NCI-H2196 treated with DMSO at 0.1 percent for 48 hours (cell line): Measurements from ENCODE around the gene CCDC142.
A peak's percentile ranks its signal among the peaks of the same experiment; 100 is the strongest.
"Not testable (repeated sequence)": the region's sequence is repeated elsewhere in the genome, so short reads cannot be mapped to it uniquely, and the experiment has no call there.

ENCODE experiments used
- DNase-seq: peaks from one replicate; lab custom pipeline; 2025; ENCODE audit not compliant: unreplicated experiment; lab: John Stamatoyannopoulos, UW

CCDC142 gene

DNA sequence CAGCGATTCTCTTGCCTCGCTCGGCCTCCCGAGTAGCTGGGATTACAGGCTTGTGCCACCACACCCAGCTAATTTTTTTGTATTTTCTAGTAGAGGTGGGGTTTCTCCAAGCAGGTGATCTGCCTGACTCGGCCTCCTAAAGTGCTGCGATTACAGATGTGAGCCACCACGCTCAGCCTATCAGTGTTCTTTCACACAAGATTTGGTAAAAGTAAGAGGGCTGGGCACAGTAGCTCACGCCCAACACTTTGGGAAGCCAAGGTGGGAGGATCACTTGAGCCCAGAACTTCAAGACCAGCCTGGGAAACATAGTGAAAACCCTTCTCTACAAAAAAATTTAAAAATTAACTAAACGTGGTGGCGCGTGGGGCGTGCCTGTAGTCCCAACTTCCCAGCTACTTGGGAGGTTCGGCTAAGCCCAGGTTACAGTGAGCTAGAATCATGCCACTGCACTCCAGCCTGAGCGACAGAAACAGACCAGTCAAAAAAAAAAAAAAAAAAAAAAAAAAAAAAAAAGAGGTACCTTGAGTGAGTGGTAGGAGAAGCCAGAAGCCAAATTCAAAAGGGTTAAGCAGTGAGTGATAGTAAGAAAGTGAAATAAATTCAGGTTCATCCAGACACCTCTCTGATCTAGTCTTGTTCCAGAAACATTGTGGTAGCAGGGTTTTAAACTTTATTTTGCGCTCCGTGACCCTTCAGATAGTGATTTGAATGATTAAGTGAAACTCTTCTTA lies 11.3 kb downstream of the CCDC142 start:
- no peak for DNase-seq

DNA sequence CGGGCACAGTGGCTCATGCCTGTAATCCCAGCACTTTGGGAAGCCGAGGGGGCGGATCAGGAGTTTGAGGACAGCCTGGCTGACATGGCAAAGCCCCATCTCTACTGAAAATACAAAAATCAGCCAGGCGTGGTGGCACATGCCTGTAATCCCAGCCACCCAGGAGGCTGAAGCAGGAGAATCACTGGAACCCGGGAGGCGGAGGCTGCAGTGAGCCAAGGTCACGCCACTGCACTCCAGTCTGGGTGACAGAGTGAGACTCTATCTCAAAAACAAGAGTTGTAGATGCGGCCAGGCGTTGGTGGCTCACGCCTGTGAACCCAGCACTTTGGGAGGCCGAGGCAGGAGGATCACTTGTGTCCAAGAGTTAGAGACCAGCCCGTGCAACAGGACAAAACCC lies 12.1 kb downstream of the CCDC142 start:
- DNase-seq: not testable (repeated sequence)

DNA sequence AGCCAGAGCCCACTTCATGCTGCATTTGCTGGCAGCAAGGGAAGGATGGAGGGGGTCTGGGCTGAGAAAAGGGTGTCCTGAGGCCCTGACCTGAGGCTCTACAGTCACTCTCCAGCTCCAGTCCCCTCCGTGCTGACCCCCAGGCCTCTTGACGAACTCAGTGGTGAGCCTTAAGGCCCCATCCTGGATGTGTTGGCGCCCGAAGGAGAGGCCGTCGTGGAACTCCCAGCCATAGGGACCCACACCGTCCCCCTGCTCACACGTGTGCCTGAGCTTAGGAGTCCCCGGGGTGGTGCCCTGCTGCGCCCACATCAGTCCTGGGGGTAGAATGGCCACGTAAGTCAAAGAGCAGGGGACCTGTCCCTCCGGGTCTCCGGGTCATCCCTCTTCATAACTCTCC lies 18.4 kb downstream of the CCDC142 start:
- DNase-seq: no peak

DNA sequence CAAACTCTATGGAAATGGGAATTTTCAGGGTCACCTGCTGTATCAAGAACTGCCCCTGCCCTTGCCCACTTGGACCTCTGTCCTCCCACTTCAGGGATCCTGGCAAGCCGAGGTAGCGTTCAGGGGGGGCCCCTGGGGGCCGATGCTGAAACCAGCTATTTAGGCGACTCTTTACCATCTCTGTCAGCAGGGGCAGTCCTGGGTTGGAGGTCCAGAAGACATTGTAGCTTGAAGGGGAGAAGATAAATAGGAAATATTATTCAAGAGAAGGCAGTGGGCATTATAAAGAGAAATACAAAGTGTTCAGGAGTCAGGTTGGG lies 20.1 kb downstream of the CCDC142 start:
- DNase-seq: no peak

DNA sequence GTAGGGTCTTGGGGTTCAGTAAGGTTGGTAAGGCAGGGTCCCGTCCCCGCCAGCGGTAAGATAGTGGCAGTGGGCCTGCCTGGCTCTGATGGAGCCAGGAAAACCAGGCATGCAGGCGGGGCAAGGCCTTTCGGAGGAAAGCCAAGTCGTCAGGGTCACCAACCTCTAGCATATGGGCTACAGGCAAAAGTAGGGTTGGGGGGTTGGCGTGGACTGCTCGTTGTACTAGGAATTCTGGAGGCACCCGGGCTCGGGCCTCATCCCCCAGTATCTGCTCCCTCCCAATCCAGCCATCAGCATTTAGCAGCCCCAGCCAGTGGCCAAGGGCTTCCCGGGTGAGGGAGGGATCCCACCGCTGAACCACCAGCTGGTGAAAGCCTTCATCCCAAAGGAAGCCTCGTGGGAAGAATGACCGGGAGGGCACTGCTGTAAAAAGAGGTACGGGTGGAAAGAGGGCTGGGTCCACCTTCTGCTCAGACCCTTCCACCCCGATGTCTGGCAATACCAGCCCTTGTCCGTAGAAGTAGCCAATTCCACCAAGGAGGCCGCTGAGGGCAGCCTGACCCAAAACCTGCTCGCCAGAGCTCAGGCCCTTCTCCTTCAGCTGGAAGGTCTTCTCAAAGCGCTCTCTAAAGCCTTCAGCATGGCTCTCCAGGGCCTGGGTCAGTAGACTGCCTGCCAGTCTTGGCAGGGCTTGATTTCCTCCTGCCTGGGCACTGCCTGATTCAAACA lies 20.6 kb downstream of the CCDC142 start:
- DNase-seq: no peak

DNA sequence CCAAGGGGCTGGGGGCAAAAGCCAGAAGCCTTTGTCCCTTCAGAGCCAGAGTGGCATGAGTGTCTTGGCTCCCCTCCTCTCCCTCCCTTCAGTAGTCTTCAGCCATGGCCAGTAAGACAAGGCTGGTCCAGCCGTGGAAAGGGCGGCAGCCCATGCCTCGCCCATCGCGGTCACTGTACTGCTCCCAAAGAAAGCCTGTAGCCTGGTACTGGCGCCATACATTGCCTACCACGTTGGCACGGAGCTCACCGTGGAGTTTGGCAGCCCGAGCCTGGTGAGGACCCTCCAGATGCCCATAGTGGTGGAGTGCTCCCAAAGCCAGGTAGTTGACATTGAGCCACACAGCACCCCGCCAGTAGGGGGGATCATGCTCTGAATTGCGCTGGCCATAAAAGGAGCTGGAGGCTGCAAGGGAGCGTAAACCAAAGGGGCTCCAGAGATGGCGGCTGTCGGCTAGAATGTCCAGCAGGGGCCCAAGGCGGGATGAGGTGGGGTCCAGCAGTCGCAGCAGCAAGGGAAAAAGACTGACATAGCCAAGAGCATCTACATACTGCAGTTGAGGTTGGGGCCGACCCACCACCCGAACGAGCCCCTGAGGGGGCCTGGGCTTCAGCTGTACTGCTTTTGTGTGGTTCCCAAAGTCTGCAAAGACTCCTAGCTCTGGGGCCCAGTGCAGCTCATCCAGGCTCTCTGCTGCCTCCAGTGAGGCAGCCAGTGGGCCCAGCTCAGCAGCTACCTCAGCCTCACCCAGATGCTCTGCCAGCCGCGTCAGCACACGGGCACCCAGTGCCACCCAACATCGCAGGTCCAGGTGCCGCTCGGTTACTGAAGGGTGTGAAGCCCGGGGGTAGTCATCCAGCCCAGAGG lies 21.4 kb downstream of the CCDC142 start:
- no peak for DNase-seq

DNA sequence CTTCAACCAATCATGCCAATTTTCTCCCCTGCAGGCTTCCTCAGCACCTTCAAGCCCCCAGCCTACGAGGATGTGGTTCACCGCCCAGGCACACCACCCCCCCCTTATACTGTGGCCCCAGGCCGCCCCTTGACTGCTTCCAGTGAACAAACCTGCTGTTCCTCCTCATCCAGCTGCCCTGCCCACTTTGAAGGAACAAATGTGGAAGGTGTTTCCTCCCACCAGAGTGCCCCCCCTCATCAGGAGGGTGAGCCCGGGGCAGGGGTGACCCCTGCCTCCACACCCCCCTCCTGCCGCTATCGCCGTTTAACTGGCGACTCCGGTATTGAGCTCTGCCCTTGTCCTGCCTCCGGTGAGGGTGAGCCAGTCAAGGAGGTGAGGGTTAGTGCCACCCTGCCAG lies 22.6 kb downstream of the CCDC142 start:
- DNase-seq: not testable (repeated sequence)

DNA sequence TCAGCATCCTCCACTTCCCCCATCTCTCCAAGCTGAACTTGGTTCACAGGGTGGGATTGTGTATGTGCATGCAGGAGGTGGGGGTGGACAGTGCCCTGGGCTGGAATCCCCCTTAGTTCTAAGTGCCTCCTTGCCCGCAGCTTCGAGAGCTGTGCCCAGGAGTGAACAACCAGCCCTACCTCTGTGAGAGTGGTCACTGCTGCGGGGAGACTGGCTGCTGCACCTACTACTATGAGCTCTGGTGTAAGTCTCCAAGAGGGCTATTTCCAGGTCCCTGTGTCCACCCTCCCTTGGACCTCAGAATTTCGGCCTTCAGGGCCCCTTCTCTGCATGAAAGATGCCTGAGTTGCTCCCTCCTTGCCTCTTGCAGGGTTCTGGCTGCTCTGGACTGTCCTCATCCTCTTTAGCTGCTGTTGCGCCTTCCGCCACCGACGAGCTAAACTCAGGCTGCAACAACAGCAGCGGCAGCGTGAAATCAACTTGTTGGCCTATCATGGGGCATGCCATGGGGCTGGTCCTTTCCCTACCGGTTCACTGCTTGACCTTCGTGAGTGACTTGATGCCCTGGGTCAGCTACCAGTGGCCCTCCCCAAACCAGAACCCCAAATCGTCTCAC lies 23.2 kb downstream of the CCDC142 start:
- not testable (repeated sequence) for DNase-seq

DNA sequence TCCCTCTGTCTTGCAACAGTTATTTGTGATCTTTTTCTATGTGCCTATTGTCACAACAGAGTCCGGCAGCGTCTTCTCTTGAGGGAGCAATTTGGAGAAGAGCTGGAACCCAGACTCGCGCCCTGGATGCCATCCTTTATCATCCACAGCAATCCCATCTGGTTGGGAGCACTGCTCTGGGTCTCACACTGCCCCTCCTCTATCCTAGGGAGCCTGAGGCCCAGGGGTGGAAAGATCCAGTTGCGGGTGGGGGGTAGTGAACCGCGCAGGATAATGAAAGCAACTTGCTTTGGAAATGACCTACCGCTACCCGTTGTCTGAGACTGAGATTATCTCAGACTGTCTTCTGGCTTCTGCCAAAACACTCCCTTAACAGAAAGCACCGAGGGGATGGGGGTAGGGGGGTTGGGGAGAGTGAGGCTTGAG lies 23.8 kb downstream of the CCDC142 start:
- no peak for DNase-seq

DNA sequence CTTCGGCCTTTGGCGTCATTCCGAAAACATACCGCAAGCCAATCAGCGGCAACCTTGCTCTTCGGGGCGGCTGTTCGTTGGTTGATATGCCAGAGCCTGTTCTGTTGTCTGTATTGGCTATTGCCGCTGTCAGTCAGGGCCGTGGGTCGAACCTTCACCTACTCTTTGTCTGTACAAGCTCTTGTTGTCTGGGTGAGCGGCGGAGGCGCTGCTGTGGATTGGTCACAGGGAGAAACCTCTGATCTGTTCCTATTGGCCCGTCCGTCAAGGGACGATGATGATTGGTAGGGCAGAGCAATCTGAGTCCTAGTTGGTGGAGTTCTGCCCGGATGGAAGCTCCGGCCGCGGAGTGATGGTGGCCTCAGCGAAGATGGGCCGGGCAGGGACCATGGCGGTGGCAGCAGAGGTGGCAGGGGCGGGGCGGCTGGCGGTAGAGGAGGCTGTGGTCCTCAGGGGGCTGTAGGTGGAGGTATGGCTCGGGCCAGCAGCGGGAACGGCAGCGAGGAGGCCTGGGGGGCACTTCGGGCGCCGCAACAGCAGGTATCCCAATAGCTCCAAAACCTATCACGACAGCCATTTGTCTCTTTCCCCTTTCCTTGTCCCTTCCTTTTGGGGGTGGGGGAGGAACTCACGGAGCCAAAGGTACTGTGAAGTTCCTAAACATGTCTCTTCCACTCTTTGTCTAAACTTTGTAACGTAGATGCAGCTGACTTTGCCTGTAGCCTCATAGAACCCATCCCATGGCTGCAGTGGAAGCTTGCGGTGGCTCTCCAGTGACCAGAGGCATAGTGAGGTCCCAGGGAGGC lies 24.5 kb downstream of the CCDC142 start, which contains the start of gene WBP1:
Gene WBP1 (plus strand): TSS at position 307 of the 806 bp plus-strand sequence. CDS start 165 bp downstream, at position 472.
- peak; percentile 88 for DNase-seq

DNA sequence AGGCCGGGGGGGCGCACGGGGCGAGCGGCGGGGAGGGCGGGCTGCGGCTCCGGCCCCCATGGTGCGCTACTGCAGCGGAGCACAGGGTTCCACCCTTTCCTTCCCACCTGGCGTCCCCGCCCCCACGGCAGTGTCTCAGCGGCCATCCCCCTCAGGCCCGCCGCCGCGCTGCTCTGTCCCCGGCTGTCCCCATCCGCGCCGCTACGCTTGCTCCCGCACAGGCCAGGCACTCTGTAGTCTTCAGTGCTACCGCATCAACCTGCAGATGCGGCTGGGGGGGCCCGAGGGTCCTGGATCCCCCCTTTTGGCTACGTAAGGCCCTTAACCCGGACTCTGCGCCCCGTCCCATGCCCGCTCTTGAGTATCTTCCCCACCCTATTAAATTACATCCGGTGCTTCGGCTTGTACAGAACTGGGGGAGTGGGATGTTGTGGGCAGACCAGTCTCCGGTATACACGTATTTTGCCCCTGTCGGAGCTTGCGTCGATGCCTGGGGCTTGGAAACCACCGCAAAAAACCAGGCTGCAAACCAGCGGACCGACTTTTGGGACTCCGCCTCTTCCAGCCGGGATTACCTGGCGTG lies 25.2 kb downstream of the CCDC142 start:
- DNase-seq: peak; percentile 45

DNA sequence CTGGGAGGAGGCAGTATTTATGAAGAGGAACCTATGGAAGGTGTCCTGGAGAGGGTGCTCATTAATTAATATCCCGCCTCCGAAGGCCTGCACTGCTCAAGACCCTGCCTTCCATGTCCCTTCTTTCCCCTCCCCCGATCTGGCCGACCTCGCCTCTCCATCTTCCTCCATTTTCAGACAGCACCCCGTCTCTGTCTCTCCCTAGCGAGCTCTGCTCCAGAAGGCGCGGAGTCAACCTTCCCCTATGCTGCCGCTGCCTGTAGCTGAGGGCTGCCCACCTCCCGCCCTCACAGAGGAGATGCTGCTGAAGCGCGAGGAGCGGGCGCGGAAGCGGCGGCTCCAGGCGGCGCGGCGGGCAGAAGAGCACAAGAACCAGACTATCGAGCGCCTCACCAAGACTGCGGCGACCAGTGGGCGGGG lies 25.7 kb downstream of the CCDC142 start:
- peak; percentile 21 for DNase-seq

DNA sequence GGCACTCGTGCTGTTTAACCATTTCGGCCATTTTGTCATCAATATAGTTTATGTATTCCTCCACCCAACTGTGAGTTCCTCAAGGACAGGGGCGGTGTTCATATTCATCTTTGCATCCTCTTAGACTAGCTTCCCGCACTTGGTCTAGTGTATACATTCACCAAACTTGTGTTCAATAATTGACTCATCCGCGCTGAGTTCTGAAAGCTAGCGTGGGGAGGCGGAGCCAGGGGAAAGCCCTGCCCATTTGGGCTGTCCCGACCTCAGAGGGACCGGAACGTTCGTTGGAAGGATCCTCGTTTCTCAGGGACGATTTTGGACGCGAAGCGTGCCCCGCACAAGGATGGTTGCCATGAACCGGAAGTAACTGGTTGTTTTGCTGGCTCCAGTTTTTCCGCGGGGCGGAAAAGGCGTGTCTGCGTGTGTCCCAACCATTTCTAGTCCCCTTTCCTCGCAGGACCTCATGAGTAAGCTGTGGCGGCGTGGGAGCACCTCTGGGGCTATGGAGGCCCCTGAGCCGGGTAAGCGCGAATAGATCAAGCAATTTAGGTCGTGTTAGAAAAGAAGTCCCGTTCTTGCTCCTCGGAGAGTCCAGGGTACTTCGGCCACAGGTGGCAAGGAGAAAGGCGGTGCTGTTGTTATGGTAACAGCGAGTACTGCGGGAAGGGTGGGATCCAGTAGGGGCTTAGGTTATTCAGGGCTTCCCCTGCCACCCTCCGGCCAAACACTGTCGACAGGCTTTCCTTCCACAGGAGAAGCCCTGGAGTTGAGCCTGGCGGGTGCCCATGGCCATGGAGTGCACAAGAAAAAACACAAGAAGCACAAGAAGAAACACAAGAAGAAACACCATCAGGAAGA lies 27.9 kb downstream of the CCDC142 start, which contains the start of gene INO80B:
Gene INO80B (plus strand): TSS at position 434 of the 858 bp plus-strand sequence. CDS start 30 bp downstream, at position 464.
- DNase-seq: peak; percentile 69

DNA sequence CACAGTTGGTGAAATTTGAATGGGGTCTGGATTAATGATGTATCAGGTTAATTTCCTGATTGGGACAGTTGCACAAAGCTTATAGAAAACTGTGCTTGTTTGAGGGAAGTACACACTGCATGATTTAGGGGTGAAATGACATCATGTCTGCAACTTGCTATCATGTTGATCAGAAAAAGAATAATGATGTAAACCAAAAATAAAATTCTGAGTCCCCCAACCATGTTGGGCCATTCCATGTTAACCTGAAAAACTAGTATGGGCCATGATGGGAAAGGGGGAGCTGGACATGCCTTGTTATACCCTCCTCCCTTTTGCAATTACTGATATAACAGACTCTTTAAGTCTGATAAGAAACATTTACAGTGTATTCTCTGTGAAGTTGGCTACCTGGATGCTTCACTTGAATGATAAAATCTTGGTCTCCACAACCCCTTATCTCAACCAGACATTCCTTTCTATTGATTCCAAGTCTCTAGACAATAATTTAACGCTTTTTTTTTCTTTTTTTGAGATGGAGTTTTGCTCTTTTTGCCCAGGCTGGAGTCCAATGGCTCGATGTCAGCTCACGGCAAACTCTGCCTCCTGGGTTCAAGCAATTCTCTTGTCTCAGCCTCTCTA lies 32.1 kb downstream of the CCDC142 start:
- no peak for DNase-seq

DNA sequence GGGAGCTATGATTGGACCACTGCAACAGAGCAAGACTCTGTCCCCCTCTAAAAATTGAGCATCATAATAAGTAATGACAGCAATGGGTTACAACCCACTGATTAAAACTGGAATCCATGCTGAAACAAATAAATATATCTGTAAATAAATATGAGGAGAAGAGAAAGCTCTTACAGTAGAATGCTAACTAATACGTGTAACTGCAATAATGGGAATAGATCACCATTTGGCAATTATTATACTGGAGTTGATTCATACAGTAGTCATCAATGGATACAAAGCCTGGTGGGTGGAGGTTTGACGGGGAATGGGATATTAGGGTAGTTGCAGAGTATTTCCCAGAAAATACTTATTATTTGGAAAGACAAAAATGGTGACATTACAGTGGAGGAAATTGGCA lies 34.0 kb downstream of the CCDC142 start:
- no peak for DNase-seq

DNA sequence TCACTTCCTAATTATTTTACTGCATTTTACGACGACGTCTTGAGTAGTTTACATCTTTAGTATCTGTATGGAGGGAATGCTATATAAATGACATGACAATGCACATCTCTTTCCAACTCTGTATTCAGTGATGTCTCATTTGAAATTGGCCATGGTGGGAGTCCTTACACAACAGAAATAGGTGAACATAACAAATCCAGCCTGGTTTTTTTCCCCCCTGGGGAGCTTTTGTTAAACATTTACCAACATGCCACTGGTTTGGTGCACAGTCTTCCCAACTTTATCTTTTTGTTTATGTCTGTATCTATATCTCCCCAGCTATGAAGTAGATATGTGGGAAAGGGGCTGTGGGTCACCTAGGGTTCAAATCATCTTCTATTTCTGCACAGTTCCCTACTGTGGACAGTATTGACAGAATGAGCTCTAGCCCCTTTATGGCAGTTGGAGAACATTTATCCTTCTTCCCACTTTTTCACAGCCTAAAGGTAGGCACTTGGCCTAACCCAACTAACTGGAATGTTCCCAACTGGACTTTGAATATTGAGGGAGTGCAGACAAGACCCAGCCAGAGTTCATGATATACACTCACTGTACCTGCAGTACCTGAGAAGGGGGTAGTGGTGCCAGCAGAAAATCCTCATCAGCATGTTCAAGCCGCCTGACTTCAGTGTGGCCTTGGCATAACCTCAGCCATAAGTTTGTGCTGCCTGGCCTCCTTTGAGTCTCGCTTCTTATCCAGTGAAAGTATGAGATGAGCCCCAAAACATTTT lies 35.4 kb downstream of the CCDC142 start:
- DNase-seq: no peak

DNA sequence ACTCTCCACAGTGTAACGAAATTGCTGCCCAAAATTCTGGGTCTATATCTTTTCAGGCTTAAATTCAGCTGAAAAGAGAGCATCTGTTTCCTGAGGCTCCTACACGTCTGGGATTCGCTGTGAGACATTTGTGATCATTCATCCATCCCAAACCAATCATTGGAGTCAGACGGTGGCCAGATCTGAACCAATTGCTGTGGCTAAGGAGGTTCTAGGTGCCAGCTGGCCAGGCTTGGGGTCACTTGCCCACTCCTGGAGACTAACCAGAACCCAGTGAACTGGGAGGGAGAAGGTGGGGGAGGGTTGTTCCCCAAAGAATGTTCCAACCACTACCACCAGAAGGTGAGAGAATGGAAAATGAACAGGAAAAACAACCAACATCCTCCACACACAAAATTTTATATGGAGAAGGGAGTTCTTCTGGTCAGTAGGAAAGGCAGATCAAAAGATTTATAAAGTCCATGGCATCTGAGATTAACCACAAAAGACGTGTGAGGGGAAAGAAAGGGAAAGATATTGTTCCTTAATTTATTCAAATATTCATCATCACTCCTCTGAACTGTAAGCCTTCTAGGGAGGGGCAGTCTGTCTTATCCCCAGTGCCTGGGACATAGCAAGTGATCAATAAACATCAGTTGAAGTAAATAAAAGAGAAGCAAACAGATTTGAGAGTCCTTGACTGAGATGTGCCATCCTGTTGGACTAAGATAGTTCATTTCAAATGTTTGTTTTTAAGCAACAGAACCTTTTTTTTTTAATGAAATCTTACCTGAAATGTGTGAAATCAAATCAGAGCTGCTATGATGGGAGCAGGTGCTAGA lies 38.1 kb downstream of the CCDC142 start:
- no peak for DNase-seq
